HEK293 (cell line): ENCODE results near the gene B4GALT3.

Experiments
- CTCF ChIA-PET: fragments of 350-600 bp; formaldehyde crosslinking; extraction: SDS; loops from one replicate; lab custom pipeline; 2021; ENCODE audit warnings: antibody characterized with exemption; lab: Yijun Ruan, JAX
- POLR2A ChIA-PET: fragments of 300-600 bp; formaldehyde crosslinking; extraction: SDS; loops from one replicate; lab custom pipeline; 2020; ENCODE audit warnings: antibody characterized with exemption, inconsistent platforms; lab: Yijun Ruan, JAX
- H3K27ac ChIP-seq: fragments of 200-500 bp; sonication (Bioruptor generic); 2 replicates; pipeline ENCODE4 v1.5.1; 2014; ENCODE audit warnings: low read depth, low read length, control low read depth, inconsistent platforms; ENCODE audit errors: extremely low read depth
- H3K36me3 ChIP-seq, 2 experiments: fragments of 200-500 bp in 1 of 2; sonication (Bioruptor generic) in 1 of 2; 1 replicate in 1 of 2; 2 replicates in 1 of 2; pipeline ENCODE4 v1.5.1; 2014 to 2017; ENCODE audit warnings: inconsistent platforms in 2 of 2, low read length in 2 of 2; ENCODE audit not compliant: control insufficient read depth in 2 of 2, insufficient read depth in 1 of 2
- H3K4me1 ChIP-seq: fragments of 200-500 bp; sonication (Bioruptor generic); 2 replicates; pipeline ENCODE4 v1.5.1; 2014; ENCODE audit warnings: mild to moderate bottlenecking, low read length, inconsistent platforms; ENCODE audit not compliant: control insufficient read depth, insufficient read depth
- H3K4me3 ChIP-seq: 2 replicates; pipeline ENCODE4 v1.5.1; 2011; ENCODE audit warnings: low read depth, mild to moderate bottlenecking, control low read depth, low read length, moderate library complexity
- H3K9me3 ChIP-seq: fragments of 200-500 bp; sonication (Bioruptor generic); 2 replicates; pipeline ENCODE4 v1.5.1; 2014; ENCODE audit warnings: low read depth, low read length, inconsistent platforms; ENCODE audit not compliant: control insufficient read depth, insufficient read depth
- GLI2 ChIP-seq: fragments of 450-650 bp; formaldehyde crosslinking; IDR thresholded peaks from 2 replicates; pipeline ENCODE4; 2017; ENCODE audit warnings: missing biosample characterization, missing genetic modification characterization, low read depth, borderline replicate concordance
- SCRT2 ChIP-seq: fragments of 450-650 bp; formaldehyde crosslinking; IDR thresholded peaks from 2 replicates; pipeline ENCODE4 v1.5.1; 2016; ENCODE audit warnings: missing biosample characterization, missing genetic modification characterization
- SP2 ChIP-seq: fragments of 450-650 bp; formaldehyde crosslinking; IDR thresholded peaks from 2 replicates; pipeline ENCODE4 v1.5.1; 2016; ENCODE audit warnings: missing biosample characterization, missing genetic modification characterization
- ZFHX2 ChIP-seq: fragments of 450-650 bp; formaldehyde crosslinking; conservative IDR thresholded peaks from 2 replicates; pipeline ENCODE4 v1.5.1; 2016; ENCODE audit warnings: missing biosample characterization, missing genetic modification characterization
- ZNF112 ChIP-seq: fragments of 450-650 bp; formaldehyde crosslinking; IDR thresholded peaks from 2 replicates; pipeline ENCODE4 v1.5.0; 2017; ENCODE audit warnings: missing biosample characterization, missing genetic modification characterization
- ZNF121 ChIP-seq: fragments of 450-650 bp; formaldehyde crosslinking; IDR thresholded peaks from 2 replicates; pipeline ENCODE4 v1.5.1; 2016; ENCODE audit warnings: missing biosample characterization, missing genetic modification characterization
- ZNF132 ChIP-seq: fragments of 450-650 bp; formaldehyde crosslinking; IDR thresholded peaks from 2 replicates; pipeline ENCODE4 v1.5.1; 2017; ENCODE audit warnings: missing biosample characterization, missing genetic modification characterization, borderline replicate concordance
- ZNF157 ChIP-seq: fragments of 450-650 bp; formaldehyde crosslinking; IDR thresholded peaks from 2 replicates; pipeline ENCODE4 v1.5.1; 2016; ENCODE audit warnings: missing biosample characterization, missing genetic modification characterization
- ZNF239 ChIP-seq: fragments of 450-650 bp; formaldehyde crosslinking; IDR thresholded peaks from 2 replicates; pipeline ENCODE4 v1.5.1; 2016; ENCODE audit warnings: missing biosample characterization, missing genetic modification characterization
- ZNF280C ChIP-seq: fragments of 450-650 bp; formaldehyde crosslinking; IDR thresholded peaks from 2 replicates; pipeline ENCODE4 v1.5.1; 2016; ENCODE audit warnings: missing biosample characterization, missing genetic modification characterization
- ZNF280D ChIP-seq: fragments of 450-650 bp; formaldehyde crosslinking; IDR thresholded peaks from 2 replicates; pipeline ENCODE4 v1.5.1; 2016; ENCODE audit warnings: missing biosample characterization, missing genetic modification characterization
- ZNF350 ChIP-seq: fragments of 450-650 bp; formaldehyde crosslinking; IDR thresholded peaks from 2 replicates; pipeline ENCODE4 v1.5.0; 2017; ENCODE audit warnings: missing biosample characterization, mild to moderate bottlenecking, missing genetic modification characterization
- ZNF560 ChIP-seq: fragments of 450-650 bp; formaldehyde crosslinking; IDR thresholded peaks from 2 replicates; pipeline ENCODE4 v1.5.1; 2017; ENCODE audit warnings: missing biosample characterization, missing genetic modification characterization, borderline replicate concordance
- ZNF610 ChIP-seq: fragments of 450-650 bp; formaldehyde crosslinking; IDR thresholded peaks from 2 replicates; pipeline ENCODE4 v1.5.1; 2016; ENCODE audit warnings: missing biosample characterization, missing genetic modification characterization, borderline replicate concordance
- ZNF621 ChIP-seq: fragments of 450-650 bp; formaldehyde crosslinking; IDR thresholded peaks from 2 replicates; pipeline ENCODE4 v1.5.1; 2017; ENCODE audit warnings: missing biosample characterization, missing genetic modification characterization
- ZNF629 ChIP-seq: fragments of 450-650 bp; formaldehyde crosslinking; IDR thresholded peaks from 2 replicates; pipeline ENCODE4 v1.5.1; 2017; ENCODE audit warnings: missing biosample characterization, missing genetic modification characterization
- ZNF768 ChIP-seq: fragments of 450-650 bp; formaldehyde crosslinking; IDR thresholded peaks from 2 replicates; pipeline ENCODE4 v1.5.1; 2018; ENCODE audit warnings: missing biosample characterization, mild to moderate bottlenecking, missing genetic modification characterization
- ZNF777 ChIP-seq: fragments of 450-650 bp; formaldehyde crosslinking; IDR thresholded peaks from 2 replicates; pipeline ENCODE4 v1.5.1; 2017; ENCODE audit warnings: missing biosample characterization, missing genetic modification characterization, borderline replicate concordance
- ZNF785 ChIP-seq: fragments of 450-650 bp; formaldehyde crosslinking; IDR thresholded peaks from 2 replicates; pipeline ENCODE4 v1.5.1; 2016; ENCODE audit warnings: missing biosample characterization, missing genetic modification characterization
- TF ChIP-seq, protein P1 (sequence below): fragments of 450-650 bp; formaldehyde crosslinking; IDR thresholded peaks from 2 replicates; pipeline ENCODE4 v1.5.1; 2017; ENCODE audit warnings: missing biosample characterization, missing genetic modification characterization
- TF ChIP-seq, protein P2 (sequence below): fragments of 450-650 bp; formaldehyde crosslinking; IDR thresholded peaks from 2 replicates; pipeline ENCODE4 v1.5.1; 2017; ENCODE audit warnings: missing biosample characterization, missing genetic modification characterization
- TF ChIP-seq, protein P3 (sequence below): fragments of 450-650 bp; formaldehyde crosslinking; IDR thresholded peaks from 2 replicates; pipeline ENCODE4 v1.5.1; 2016; ENCODE audit warnings: missing biosample characterization, missing genetic modification characterization
- TF ChIP-seq, protein P4 (sequence below): fragments of 450-650 bp; formaldehyde crosslinking; IDR thresholded peaks from 2 replicates; pipeline ENCODE4 v1.5.1; 2016; ENCODE audit warnings: missing biosample characterization, missing genetic modification characterization

B4GALT3 gene

DNA sequence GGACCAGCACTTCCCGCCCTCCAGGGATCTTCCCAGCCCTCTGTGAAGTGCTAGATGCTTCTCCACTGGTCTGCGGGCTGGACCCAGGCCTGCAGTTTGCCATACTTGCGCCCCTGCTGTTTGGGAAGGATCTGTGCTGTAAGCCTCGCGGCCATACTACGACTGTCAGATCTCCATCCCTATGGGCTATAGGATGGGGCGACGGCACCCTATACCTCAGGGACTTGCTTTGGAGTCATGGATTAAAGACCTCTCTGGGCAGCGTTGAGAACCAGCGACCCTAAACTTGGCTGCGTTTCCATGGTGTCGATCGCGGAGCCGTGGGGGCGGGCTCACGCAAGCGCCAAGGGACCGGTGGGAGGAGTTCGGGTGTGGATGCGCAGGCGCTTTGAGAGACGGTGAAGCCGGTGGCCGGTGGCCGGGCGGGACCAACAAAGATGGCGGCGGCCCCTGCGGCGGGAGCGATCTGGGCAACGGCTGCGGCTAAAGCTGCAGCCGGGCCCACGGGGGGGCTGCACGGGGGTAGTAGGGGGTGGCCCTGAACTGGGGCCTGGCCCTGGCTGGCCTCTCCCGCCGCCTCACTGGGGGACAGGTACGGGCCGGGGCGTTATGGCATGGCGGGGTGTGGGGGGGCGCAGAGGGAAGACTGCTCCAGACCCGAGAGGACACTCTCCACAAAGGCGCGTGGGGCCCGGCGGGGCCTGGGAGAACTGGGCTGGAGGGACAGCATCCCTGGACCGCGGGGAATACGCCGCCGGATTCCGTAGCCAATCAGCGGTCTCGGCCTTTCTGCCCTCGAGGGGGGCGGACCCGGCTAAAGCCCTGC is 18.0 kb downstream of the B4GALT3 start, which contains the start of gene USP21:
USP21 (plus strand) TSS at position 414 of the 826 bp plus-strand sequence. CDS start 1,141 bp downstream, outside the sequence.
- H3K27ac ChIP-seq = peak within 1 kb of the TSS; percentile 65
- peak within 1 kb of the TSS; percentile 78 for H3K4me3 ChIP-seq
- H3K36me3 ChIP-seq = peaks cover 5 to 72% of the 10 kb centered on the region in 2 experiments; a peak in 2 of 3 replicates
- POLR2A ChIA-PET = interaction anchor here (0.6 to 1.3 kb wide), 4 partner anchors 26 to 155 kb away, joined by 3 to 7 read pairs (median 4); partner anchors contain the start of genes DEDD, F11R, SDHC and TOMM40L
- CTCF ChIA-PET = interaction anchor here (0.6 to 1.2 kb wide), 2 partner anchors 21 to 115 kb away, joined by 3 to 5 read pairs; no protein-coding TSS in a partner anchor
- no peaks in the 10 kb centered on the region for H3K9me3 ChIP-seq
- 0 out of 2 replicates have a peak, but pooled peaks cover 4% of the 10 kb centered on the region for H3K4me1 ChIP-seq
- TF ChIP-seq ZNF112 (tag by site-specific recombination) (no peak), ZNF777 (no peak), SP2 (tag by site-specific recombination) (peak; percentile 68), ZNF629 (tag by site-specific recombination) (peak; percentile 27; the same call in 1 of the 2 replicates), GLI2 (no peak; the same call in 1 of the 2 replicates), ZNF280D (no peak), ZNF610 (0 out of 2 replicates have a peak, but pooled peaks have one; percentile 52), ZNF768 (tag by site-specific recombination) (no peak), ZNF785 (tag by site-specific recombination) (no peak), ZNF239 (tag by site-specific recombination) (no peak), ZNF621 (no peak), ZNF560 (no peak), ZNF350 (tag by site-specific recombination) (no peak), ZNF280C (tag by site-specific recombination) (no peak), ZFHX2 (tag by site-specific recombination) (peak; percentile 25; the same call in 1 of the 2 replicates), SCRT2 (no peak), ZNF121 (no peak), ZNF157 (tag by site-specific recombination) (no peak), ZNF132 (no peak)
- TF ChIP-seq, protein P1, sequence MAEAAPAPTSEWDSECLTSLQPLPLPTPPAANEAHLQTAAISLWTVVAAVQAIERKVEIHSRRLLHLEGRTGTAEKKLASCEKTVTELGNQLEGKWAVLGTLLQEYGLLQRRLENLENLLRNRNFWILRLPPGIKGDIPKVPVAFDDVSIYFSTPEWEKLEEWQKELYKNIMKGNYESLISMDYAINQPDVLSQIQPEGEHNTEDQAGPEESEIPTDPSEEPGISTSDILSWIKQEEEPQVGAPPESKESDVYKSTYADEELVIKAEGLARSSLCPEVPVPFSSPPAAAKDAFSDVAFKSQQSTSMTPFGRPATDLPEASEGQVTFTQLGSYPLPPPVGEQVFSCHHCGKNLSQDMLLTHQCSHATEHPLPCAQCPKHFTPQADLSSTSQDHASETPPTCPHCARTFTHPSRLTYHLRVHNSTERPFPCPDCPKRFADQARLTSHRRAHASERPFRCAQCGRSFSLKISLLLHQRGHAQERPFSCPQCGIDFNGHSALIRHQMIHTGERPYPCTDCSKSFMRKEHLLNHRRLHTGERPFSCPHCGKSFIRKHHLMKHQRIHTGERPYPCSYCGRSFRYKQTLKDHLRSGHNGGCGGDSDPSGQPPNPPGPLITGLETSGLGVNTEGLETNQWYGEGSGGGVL (tag by site-specific recombination) = peak; percentile 37; the same call in 1 of the 2 replicates
- TF ChIP-seq, protein P2, sequence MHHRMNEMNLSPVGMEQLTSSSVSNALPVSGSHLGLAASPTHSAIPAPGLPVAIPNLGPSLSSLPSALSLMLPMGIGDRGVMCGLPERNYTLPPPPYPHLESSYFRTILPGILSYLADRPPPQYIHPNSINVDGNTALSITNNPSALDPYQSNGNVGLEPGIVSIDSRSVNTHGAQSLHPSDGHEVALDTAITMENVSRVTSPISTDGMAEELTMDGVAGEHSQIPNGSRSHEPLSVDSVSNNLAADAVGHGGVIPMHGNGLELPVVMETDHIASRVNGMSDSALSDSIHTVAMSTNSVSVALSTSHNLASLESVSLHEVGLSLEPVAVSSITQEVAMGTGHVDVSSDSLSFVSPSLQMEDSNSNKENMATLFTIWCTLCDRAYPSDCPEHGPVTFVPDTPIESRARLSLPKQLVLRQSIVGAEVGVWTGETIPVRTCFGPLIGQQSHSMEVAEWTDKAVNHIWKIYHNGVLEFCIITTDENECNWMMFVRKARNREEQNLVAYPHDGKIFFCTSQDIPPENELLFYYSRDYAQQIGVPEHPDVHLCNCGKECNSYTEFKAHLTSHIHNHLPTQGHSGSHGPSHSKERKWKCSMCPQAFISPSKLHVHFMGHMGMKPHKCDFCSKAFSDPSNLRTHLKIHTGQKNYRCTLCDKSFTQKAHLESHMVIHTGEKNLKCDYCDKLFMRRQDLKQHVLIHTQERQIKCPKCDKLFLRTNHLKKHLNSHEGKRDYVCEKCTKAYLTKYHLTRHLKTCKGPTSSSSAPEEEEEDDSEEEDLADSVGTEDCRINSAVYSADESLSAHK = no peak
- TF ChIP-seq, protein P3, sequence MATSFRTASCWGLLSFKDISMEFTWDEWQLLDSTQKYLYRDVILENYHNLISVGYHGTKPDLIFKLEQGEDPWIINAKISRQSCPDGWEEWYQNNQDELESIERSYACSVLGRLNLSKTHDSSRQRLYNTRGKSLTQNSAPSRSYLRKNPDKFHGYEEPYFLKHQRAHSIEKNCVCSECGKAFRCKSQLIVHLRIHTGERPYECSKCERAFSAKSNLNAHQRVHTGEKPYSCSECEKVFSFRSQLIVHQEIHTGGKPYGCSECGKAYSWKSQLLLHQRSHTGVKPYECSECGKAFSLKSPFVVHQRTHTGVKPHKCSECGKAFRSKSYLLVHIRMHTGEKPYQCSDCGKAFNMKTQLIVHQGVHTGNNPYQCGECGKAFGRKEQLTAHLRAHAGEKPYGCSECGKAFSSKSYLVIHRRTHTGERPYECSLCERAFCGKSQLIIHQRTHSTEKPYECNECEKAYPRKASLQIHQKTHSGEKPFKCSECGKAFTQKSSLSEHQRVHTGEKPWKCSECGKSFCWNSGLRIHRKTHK = no peak
- TF ChIP-seq, protein P4, sequence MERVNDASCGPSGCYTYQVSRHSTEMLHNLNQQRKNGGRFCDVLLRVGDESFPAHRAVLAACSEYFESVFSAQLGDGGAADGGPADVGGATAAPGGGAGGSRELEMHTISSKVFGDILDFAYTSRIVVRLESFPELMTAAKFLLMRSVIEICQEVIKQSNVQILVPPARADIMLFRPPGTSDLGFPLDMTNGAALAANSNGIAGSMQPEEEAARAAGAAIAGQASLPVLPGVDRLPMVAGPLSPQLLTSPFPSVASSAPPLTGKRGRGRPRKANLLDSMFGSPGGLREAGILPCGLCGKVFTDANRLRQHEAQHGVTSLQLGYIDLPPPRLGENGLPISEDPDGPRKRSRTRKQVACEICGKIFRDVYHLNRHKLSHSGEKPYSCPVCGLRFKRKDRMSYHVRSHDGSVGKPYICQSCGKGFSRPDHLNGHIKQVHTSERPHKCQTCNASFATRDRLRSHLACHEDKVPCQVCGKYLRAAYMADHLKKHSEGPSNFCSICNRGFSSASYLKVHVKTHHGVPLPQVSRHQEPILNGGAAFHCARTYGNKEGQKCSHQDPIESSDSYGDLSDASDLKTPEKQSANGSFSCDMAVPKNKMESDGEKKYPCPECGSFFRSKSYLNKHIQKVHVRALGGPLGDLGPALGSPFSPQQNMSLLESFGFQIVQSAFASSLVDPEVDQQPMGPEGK (tag by site-specific recombination) = peak; percentile 89
